Colonic mucosa (tissue), 4 donors: ENCODE data around the gene IFI16. TPM values are rescaled to one million over a fixed set of nuclear protein-coding genes. Genes with fewer than 3 reads are reported as not detected.
A peak's percentile ranks its signal among the peaks of the same experiment; 100 is the strongest.

Experiments
- DNase-seq: peaks from one replicate; pipeline ENCODE4 v3.0.0-alpha.2; 2020
- H3K27ac ChIP-seq: fragments of 200-600 bp; one replicate; pipeline ENCODE4 v1.8.0; 2021
- H3K27me3 ChIP-seq: fragments of 200-600 bp; one replicate; pipeline ENCODE4 v1.8.0; 2021
- H3K36me3 ChIP-seq: fragments of 200-600 bp; one replicate; pipeline ENCODE4 v1.8.0; 2021
- H3K4me1 ChIP-seq: fragments of 200-600 bp; one replicate; pipeline ENCODE4 v1.8.0; 2021; ENCODE audit warnings: mild to moderate bottlenecking
- H3K4me3 ChIP-seq: fragments of 200-600 bp; one replicate; pipeline ENCODE4 v1.8.0; 2021
- H3K9ac ChIP-seq, 2 donors: one replicate each; pipeline ENCODE4 v1.7.0; 2013; ENCODE audit warnings: control low read depth in 2 of 2, low read depth in 2 of 2, low read length in 2 of 2
- H3K9me3 ChIP-seq: fragments of 200-600 bp; one replicate; pipeline ENCODE4 v1.8.0; 2021
- CTCF ChIP-seq: fragments of 200-600 bp; IDR thresholded peaks from one replicate; pipeline ENCODE4 v1.8.0; 2022; ENCODE audit warnings: antibody characterized with exemption, mild to moderate bottlenecking
- intact Hi-C: fragments of 100-400 bp; cut with DNase I; formaldehyde crosslinking; loops from one replicate; pipeline ENCODE4 v1.14.1; 2022
- total RNA-seq, 2 donors: library from RNA; stranded (reverse); fragmentation: NEBNext Ultra II Directional in 1 of 2; extraction: Animal tissue kit (Norgen Biotek cat#: 25700) in 1 of 2; gene quantifications; one replicate each; pipeline ENCODE4 v1.2.1, GENCODE V29; 2021
- donor health status: healthy.
- donor health status: DM: no; HTN: no; CAD: no.
- donor health status: DM: no; HTN: no; CAD: no.

The IFI16 gene
- total RNA-seq, 2 donors from 2014 or later, result 15.1 to 36.0 TPM

DNA sequence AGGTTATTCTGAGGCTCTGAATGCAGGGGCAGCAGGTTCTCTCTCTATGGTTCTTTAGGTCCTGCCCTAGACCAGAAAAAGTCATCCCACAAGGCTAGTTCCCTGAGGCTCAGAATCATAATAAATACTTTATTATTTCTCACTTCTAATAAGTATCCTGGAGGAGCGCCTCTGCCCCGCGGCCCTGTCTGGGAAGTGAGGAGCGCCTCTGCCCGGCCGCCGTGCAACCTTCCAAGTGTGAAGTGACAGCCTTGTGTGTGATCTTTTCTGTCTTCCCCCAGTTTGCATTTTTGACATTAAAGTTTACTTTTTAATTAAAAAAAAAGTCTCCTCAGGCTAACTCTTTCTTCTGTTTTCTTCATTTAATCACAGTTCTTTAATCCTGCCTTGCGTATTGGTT is 55.4 kb downstream of the IFI16 start:
- H3K36me3 ChIP-seq, result no peaks in the 10 kb centered on the region
- H3K9me3 ChIP-seq, result no peaks in the 10 kb centered on the region
- no peaks in the 10 kb centered on the region for H3K27me3 ChIP-seq
- TF ChIP-seq CTCF, result no peak
- H3K4me3 ChIP-seq, result no peak overlapping the region
- H3K4me1 ChIP-seq, result no peaks in the 10 kb centered on the region
- intact Hi-C loops, result no loop called here
- no peak overlapping the region for H3K27ac ChIP-seq
- no peak for DNase-seq
- no peak overlapping the region for H3K9ac ChIP-seq

GRCh38 chr1:159066108-159066507 is 56.4 kb downstream of the IFI16 start:
- H3K27me3 ChIP-seq, result no peaks in the 10 kb centered on the region
- no peak overlapping the region for H3K27ac ChIP-seq
- no peak for DNase-seq
- TF ChIP-seq CTCF, result no peak
- H3K4me3 ChIP-seq, result no peak overlapping the region
- no peaks in the 10 kb centered on the region for H3K9me3 ChIP-seq
- no peak overlapping the region for H3K9ac ChIP-seq
- intact Hi-C loops, result no loop called here
- no peaks in the 10 kb centered on the region for H3K36me3 ChIP-seq
- no peaks in the 10 kb centered on the region for H3K4me1 ChIP-seq

DNA sequence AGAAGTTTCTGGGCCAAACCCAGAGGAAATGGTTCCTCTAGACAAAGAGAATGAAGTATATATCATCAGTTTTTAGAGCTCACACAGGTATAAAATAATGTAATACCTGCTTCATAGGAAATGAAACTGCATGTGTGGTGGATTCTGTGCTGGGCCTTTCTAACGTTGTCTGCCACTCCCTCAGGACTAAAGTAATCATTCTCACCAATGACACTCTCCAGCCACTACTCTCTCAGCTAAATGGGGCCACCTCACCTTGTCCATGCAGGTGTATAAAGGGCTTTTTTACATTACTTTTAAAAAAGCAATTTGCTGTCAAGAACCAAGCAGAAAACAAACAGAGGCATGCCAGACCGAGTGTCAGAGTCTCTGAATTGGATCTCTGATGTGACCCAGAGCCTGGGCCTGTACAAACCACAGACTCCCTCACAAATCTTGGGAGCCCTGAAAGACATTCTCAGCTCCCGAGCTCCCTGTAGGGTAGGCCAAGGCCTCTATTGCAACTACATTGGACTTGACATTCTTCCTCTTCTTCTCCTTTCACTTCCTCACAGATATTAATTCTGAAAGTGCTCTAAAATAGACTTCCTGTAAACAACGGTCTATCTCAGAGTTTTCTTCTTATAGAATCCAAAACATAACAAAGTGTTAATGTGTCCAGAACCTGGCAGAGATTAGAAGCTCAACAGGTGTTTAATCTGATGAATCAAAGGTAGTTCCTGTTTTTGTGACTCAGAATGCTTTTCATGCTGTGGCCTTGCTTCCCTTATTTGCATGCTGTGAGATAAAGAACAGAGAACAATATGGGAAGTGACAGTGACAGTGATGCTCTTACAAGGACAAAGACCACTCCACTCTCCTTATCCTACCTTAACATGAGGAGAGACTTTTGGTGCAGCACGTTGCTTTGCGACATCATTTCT is 58.3 kb downstream of the IFI16 start:
- peak overlapping the region; percentile 23 for H3K27ac ChIP-seq
- no peaks in the 10 kb centered on the region for H3K9me3 ChIP-seq
- no peaks in the 10 kb centered on the region for H3K4me1 ChIP-seq
- H3K27me3 ChIP-seq, result no peaks in the 10 kb centered on the region
- H3K36me3 ChIP-seq, result no peaks in the 10 kb centered on the region
- no peak overlapping the region for H3K9ac ChIP-seq
- intact Hi-C loops, result no loop called here
- no peak for TF ChIP-seq CTCF
- DNase-seq, result no peak
- no peak overlapping the region for H3K4me3 ChIP-seq

GRCh38 chr1:159068886-159069285 is 59.2 kb downstream of the IFI16 start:
- Histone ChIP-seq H3K36me3 (no peaks in the 10 kb centered on the region), H3K9me3 (no peaks in the 10 kb centered on the region), H3K4me3 (no peak overlapping the region), H3K9ac (no peak overlapping the region), H3K27me3 (no peaks in the 10 kb centered on the region), H3K27ac (no peak overlapping the region), H3K4me1 (no peaks in the 10 kb centered on the region)
- intact Hi-C loops, result no loop called here
- no peak for DNase-seq
- TF ChIP-seq CTCF, result no peak

GRCh38 chr1:159071970-159072582 is 62.4 kb downstream of the IFI16 start:
- Histone ChIP-seq H3K4me3 (no peak overlapping the region), H3K27ac (no peak overlapping the region), H3K9me3 (no peaks in the 10 kb centered on the region), H3K9ac (no peak overlapping the region), H3K36me3 (no peaks in the 10 kb centered on the region), H3K4me1 (no peaks in the 10 kb centered on the region), H3K27me3 (no peaks in the 10 kb centered on the region)
- intact Hi-C loops, result loop anchor here (2.0 kb wide), 1 partner anchor 867 kb away; no protein-coding TSS in a partner anchor
- peak; percentile 68 for TF ChIP-seq CTCF
- DNase-seq, result no peak
